ENCODE measurements around the gene COQ8B.
A peak's percentile ranks its signal among the peaks of the same experiment; 100 is the strongest.
"Not testable (repeated sequence)": the region's sequence is repeated elsewhere in the genome, so short reads cannot be mapped to it uniquely, and the experiment has no call there.

COQ8B gene

DNA sequence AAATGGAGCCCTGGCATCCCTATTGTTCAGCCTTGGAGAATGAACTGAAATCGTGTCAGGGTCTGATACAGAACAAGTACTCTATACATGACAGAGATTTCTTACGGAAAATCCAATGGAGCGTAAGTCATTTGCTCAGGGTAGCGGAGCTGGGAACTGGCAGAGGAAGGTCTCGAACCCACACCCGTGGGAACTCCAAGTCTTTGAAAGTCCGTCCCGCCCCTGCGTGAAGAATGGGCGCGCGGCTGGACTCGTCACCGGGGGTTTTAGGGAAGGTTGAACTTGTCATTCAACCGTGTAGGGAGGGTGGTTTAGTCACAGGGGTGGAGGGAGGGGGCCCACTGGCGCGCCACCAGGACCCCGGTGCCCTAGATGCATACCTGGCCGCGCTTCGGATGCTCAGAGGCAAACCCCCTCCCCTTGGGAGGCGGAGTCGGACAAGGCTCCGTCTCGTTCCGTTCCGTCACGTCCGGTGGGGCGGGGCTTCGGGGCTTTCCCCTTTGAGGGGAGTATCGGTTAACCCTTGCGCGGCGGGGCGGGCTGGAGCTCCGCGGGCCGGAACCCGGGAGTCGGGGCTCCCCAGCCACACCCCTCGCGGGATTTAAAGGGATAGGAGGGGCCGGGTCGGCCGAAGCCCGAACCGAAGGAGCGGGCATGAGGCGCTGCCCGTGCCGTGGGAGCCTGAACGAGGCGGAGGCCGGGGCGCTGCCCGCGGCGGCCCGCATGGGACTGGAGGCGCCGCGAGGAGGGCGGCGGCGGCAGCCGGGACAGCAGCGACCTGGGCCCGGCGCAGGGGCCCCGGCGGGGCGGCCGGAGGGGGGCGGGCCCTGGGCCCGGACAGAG is at the start of gene COQ8B, which contains the start of gene ITPKC:
TSS of gene COQ8B (minus strand) at position 405 of the 843 bp plus-strand sequence. CDS start 2,254 bp downstream, outside the sequence.
TSS of gene ITPKC (plus strand) at position 631 of the 843 bp plus-strand sequence. CDS start at position 655, 24 bp downstream.
- peak; percentile 87 for DNase-seq

GRCh38 chr19:40766385-40766784 is 49.7 kb upstream of the COQ8B start:
- DNase-seq: not testable (repeated sequence)

GRCh38 chr19:40763963-40764362 is 47.3 kb upstream of the COQ8B start:
- DNase-seq: no peak

- no peak for DNase-seq
These were observed 46.8 kb upstream of the COQ8B start for GRCh38 chr19:40763526-40763925.

GRCh38 chr19:40762754-40763470 is 46.2 kb upstream of the COQ8B start:
- no peak for DNase-seq

- DNase-seq: no peak
These were observed 42.7 kb upstream of the COQ8B start for GRCh38 chr19:40759352-40759751.

- DNase-seq: no peak
These were observed 41.8 kb upstream of the COQ8B start for GRCh38 chr19:40758491-40758890.

GRCh38 chr19:40756502-40757110 is 39.9 kb upstream of the COQ8B start:
- no peak for DNase-seq

DNA sequence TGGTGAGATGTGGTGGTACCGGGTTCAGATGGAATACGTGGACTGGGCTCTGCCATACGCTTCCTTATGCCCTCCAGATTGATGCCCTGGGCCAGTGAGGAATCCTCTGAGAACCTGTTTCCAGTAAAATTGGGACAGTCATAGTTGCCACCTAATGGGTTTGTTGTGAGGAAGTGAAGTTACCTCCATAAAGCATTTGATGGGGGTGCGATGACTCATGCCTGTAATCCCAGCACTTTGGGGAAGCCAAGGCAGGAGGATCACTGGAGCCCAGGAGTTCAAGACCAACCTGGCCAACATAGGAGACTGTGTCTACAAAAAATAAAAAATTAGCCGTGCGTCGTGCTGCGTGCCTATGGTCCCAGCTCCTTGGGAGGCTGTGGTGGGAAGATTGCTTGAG is 39.1 kb upstream of the COQ8B start:
- no peak for DNase-seq

DNA sequence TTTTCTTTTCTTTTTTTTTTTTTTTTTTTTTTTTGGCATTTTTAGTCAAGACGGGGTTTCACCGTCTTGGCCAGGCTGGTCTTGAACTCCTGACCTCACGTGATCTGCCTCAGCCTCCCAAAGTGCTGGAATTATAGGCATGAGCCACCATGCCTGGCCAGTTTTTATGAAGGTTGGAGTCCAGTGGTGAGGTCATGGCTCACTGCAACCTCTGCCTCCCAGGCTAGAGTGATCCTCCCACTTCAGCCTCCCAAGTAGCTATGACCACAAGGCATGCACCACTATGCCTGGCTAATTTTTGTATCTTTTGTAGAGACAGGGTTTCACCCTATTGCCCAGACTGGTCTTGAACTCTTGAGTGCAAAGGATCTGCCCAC is 38.5 kb upstream of the COQ8B start:
- DNase-seq: no peak

GRCh38 chr19:40754611-40755247 is 38.0 kb upstream of the COQ8B start:
- no peak for DNase-seq

DNA sequence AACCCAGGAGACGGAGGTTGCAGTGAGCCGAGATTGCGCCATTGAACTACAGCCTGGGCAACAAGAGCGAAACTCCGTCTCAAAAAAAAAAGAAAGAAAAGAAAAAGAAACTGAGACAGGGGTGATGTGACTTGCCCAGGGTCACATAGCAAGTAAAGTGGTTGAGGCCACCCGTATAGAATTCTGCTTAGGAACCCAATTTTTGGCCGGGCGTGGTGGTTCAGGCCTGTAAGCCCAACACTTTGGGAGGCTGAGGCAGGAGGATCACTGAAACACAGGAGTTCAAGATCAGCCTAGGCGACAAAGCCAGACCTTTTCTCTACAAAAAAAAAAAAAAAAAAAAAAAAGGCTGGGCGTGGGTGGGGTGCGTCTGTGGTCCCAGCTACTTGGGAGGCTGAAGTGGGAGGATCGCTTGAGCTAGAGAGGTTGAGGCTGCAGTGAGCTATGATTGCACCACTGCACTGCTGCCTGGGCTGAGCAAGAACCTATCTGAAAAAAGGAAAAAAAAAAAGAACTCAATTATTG is 35.6 kb upstream of the COQ8B start:
- no peak for DNase-seq

DNA sequence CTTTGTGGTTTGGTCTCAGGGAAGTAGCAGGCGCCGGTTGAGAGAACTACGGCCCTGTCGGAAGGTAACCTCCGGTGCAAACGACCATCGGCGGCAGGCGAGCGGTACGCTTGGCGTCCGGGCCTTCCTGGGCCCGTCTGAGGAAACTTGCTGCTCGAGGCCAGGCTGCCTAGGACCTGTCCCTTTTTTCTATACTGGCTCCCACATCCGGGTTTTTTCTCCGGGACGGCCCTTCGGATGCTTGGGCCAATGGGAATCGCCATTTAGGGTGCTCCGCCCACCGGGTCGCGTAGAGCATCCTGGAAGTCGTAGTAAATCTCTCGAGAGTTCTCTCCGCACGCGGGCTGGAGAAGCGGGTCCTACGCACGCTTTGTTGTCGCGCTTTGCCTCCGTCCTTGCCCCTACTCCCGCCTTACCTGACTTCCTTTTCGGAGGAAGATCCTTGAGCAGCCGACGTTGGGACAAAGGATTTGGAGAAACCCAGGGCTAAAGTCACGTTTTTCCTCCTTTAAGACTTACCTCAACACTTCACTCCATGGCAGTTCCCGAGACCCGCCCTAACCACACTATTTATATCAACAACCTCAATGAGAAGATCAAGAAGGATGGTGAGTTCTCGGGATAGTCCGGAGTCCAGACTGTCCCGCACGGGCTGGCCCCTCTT is 34.3 kb upstream of the COQ8B start, which contains the start of gene SNRPA:
TSS of gene SNRPA (plus strand) at position 330 of the 664 bp plus-strand sequence. CDS start at position 536, 206 bp downstream.
- peak; percentile 97 for DNase-seq

DNA sequence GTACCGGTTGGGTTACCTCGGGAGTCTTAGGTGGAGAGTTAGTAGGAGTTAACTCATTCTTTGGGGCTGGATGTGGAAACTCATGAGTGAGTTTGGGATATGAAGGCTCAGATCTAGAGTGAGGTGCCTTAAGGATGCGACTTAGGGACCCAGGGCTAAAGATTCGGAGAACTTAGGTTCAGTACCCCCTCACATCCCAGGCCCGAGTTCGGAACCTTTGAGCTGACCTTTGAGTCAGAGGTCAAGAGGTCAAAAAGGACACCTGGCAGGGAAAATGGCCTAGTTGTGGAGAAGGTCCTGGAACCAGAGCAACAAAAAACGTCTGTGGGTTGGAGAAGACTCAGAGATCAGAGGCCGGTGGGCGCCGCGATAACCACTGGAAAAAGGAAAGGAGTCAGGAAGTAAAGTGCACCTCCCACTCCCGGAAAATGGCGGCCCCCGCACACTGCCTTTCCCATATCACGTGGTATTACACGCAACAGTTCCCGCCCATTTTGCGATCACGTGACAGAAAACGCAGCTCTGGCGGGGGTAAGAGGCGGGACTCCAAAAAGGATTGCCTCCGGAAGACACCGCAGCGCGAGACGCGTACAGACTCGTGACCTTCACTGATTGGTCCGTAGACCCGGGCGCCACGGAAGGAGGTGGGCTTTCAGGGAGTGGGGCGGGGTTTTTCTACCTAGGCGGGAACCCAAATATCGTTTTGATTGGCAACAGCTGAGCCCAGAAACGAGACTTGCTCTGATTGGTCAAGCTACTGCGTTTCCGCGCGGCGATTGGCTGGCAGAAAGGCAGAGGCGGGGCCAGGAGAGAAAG is 33.6 kb upstream of the COQ8B start, which contains the start of gene ACTMAP:
TSS of gene ACTMAP (minus strand) at position 420 of the 816 bp plus-strand sequence. CDS start 674 bp downstream, outside the sequence.
- peak; percentile 99 for DNase-seq

DNA sequence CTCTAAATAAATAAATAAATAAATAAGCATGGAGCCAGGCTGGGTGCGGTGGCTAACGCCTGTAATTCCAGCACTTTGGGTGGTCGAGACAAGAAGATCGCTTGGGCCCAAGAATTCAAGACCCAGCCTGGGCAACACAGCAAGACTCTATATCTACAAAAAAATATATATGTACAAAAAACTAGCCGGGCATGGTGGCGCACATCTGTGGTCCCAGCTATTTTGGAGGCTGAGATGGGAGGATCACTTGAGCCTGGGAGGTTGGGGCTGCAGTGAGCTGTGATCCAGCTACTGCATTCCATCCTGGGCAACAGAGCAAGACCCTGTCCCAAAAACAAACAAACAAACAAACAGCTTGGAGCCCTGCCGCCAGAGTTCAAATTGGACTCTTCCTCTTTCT is 30.9 kb upstream of the COQ8B start:
- no peak for DNase-seq

- no peak for DNase-seq
These were observed 28.7 kb upstream of the COQ8B start for GRCh38 chr19:40745402-40745780.

- no peak for DNase-seq
These were observed 28.1 kb upstream of the COQ8B start for GRCh38 chr19:40744554-40745401.

GRCh38 chr19:40743926-40744325 is 27.2 kb upstream of the COQ8B start:
- no peak for DNase-seq

- no peak for DNase-seq
These were observed 26.2 kb upstream of the COQ8B start for GRCh38 chr19:40742886-40743285.

DNA sequence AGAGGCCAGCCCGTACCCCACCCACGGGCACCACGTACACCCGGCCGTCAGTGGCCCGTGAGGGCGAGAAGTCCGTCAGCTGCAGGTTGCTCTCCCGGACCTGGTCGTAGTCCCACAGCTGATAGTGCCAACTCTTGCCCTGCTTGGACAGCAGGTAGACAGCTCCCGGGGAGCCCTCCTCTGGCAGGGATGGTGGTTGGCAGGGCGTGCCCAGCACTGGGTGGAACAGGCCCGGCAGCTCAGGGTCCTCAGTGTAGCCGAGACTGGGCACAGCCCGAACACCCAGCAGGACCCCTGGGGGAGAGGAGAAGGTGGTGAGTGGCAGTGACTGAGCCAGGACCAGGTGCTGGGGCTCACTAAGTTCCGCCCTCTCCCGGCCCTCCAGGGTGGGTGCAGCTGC is 25.8 kb upstream of the COQ8B start:
- no peak for DNase-seq

Data from NCI-H2107 (cell line).